Stimulated activated CD4-positive, alpha-beta T cell treated with anti-CD3 and anti-CD28 coated beads, Interleukin-2, amount 100 ng/mL, for 24 hours (primary cell): ENCODE data around the gene CFD.
"Not testable (repeated sequence)": the region's sequence is repeated elsewhere in the genome, so short reads cannot be mapped to it uniquely, and the experiment has no call there.

Experiments
- DNase-seq, 2 donors: peaks; one replicate each; pipeline ENCODE4 v3.0.0-alpha.2; 2020

CFD gene

DNA sequence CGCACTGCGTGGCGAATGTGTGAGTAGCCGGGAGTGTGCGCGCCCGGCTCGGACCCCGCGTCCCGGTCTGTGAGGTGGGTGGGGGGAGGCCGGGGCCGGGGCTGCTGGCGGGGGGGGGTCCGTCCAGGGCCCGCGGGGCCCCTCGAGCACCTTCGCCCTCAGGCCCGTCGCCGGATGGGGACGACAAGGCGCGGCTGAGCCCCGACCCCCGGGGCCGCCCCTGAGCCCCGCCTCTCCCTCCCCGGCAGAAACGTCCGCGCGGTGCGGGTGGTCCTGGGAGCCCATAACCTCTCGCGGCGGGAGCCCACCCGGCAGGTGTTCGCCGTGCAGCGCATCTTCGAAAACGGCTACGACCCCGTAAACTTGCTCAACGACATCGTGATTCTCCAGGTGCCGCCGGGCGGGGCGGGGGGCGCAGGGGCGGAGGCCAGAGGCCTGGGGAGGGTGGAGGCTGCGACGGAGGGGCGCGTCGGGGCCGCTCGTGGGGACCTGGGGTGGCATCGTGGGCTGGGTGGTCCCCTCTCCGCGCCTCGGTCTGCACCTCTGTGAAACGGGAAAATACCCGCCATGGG, 6.4 kb upstream of the CFD start:
- no peak for DNase-seq

GRCh38 chr19:853614-854220, 5.7 kb upstream of the CFD start:
- DNase-seq: not testable (repeated sequence)

DNA sequence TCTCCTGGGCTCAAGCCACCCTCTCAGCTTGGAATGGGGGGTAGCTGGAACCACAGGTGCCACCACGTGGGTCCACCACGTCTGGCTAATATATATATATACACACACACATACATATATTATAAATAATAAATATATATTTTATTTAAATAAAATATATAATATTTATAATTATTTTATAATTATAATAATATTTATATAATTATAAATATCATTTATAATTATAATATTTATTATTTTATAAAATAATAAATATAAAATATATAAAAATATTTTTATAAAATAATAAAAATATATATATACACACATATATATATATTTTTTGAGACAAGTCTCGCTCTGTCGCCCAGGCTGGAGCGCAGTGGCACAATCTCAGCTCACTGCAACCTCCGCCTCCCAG, 4.9 kb upstream of the CFD start:
- no peak for DNase-seq

- DNase-seq: no peak
Observed at GRCh38 chr19:855142-855541, 4.3 kb upstream of the CFD start.

GRCh38 chr19:855566-856120, 3.8 kb upstream of the CFD start:
- no peak for DNase-seq

- no peak for DNase-seq
Observed at GRCh38 chr19:858284-858683, 1.2 kb upstream of the CFD start.

GRCh38 chr19:861141-861755, 1.8 kb downstream of the CFD start:
- DNase-seq: no peak

GRCh38 chr19:861756-862580, 2.5 kb downstream of the CFD start:
- peak; percentile 68 to 73 for DNase-seq

DNA sequence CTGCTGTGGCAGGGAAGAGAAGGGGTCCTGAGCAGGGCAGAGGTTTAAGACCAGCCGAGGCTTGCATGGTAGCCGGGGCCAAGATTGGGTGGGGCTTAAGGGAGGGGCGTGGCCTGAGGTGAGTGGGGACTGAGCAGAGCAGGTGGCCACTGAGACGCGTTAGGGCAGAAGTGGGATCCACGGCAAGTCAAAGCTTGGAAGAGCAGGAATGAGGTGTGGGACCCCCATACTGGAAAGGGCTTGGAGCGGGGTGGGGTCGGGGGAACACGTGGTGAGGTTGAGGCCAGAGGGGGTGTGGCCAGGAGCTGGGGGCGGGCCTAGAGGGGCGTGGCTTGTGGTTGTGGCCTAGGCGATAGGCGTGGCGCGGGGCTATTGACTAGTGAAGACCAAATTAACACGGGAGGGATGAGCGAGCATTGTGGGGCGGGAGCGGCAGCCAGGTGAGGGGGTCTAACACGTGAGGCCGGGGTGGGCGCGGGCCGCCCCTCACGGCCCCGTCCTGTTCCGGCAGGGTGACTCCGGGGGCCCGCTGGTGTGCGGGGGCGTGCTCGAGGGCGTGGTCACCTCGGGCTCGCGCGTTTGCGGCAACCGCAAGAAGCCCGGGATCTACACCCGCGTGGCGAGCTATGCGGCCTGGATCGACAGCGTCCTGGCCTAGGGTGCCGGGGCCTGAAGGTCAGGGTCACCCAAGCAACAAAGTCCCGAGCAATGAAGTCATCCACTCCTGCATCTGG, 3.3 kb downstream of the CFD start:
- DNase-seq: peak; percentile 82 to 83

GRCh38 chr19:863315-863620, 3.8 kb downstream of the CFD start:
- no peak for DNase-seq

DNA sequence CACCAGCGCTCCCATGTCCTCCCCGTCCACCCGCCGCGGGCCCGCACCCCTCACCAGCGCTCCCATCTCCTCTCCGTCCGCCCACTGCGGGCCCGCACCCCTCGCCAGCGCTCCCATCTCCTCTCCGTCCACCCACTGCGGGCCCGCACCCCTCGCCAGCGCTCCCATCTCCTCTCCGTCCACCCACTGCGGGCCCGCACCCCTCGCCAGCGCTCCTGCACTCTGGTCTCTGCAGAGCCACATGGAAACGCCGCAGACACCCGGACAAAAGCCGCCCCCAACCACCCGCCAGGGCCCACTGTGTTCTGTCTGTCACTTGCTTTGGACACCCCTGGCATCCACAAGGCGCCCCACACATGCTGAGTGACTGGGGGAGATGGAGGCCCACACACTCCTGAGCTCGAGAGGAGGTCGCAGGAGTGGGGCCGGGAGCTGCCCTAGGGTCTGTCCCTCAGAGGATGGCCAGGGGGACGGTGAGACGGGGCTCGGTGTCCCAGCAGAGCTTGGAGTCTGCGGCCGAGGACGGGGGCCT, 7.4 kb downstream of the CFD start:
- no peak for DNase-seq

DNA sequence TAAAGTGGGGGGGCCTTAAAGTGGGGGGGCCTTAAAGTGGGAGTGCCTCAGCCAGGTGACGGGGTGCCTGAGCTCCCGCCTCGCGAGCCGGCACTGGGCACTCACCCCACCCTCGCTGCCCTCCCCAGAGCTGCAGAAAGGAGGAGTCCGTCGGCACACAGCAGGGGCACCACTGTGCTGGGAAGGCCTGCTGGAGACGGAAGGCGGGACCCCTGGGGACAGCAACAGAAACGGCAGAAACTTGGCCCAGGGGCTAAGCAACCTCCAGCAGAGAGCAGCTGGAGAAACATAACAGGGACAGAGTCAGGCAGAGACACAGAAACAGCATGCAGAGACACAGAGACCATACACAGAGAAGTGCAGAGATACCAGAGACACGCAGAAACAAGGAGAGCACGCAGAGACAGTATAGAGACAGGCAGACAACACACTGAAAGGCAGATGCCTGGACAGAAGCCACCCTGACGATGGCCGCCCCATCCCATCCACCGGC, 7.9 kb downstream of the CFD start:
- DNase-seq: no peak

GRCh38 chr19:867855-868457, 8.5 kb downstream of the CFD start:
- no peak for DNase-seq

GRCh38 chr19:868458-869244, 9.2 kb downstream of the CFD start:
- no peak for DNase-seq

DNA sequence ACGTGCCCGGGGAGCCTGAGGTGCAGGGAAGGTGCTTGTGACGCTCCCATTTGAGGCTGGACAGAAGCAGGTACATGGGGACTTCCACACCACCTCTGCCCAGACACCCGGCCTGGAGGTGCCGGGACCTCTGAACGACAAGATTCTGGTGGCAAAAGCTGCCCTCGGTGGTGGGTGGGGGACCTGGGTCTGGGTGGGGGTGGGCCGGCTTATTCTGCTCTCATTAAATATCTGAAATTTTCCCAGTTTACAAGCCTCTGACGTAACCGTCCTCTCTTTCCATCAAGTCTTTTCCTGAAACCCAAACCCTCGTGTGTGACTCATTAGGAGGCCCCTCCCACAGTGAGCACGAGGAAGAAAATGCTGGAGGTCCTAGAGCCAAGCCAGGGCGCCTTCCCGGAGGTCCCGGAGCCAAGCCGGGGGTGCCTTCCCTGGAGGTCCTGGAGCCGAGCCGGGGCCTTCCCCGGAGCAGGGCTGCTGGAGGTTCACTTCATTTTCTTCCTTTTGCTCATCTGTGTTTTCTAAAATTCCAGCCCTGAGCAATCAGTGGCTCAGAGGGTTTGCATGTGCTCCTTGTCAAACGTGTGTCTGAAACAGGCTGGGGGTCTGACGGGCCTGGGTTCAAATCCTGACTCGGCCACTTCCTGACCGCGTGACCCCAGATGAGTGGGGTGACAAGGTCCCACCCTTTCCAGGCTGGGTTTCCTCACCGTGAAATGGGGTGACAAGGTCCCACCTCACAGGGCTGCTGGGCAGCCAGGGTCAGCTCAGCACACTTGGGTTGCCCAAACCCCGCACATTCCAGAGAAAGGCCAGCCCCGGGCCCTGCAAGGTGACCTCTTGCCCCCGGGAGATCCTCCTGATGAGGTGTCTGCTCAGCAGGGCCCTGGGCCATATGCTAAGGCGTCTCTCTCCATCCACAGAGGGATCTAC, 10.0 kb downstream of the CFD start:
- no peak for DNase-seq

DNA sequence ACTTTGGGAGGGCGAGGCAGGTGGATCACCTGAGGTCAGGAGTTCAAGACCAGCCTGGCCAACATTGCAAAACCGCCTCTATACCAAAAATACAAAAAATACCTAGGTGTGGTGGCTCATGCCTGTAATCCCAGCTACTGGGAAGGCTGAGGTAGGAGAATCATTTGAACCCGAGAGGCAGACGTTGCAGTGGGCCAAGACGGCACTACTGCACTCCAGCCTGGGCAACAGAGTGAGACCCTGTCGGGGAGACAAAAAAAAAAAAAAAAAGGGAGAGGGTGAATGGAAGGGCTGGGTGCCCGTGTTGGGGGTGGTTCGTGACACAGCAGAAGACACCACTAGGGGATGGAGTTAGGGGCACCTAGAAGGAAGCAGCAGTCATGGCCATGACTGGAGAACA, 10.8 kb downstream of the CFD start:
- no peak for DNase-seq

DNA sequence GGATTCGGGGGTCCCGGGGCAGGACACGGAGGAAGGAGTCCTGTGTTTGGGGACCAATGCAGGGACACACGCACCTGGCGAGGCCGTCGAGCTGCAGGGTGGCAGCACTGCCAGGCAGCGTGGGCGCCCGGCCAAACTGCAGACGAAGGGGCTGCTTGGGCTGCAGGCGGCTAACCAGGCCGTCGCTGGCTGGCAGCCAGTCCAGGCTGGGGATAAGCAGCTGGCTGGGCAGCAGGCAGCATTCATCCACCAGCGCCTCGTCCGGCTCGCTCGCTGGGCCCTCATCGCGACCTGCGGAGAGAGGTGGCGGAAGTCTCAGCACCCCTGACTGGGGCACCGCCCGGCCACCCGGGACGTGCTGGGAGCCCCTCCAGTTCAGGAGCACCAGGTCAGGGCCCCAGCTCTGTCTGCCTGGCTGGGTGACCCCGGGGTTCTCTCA, 11.5 kb downstream of the CFD start:
- DNase-seq: no peak

DNA sequence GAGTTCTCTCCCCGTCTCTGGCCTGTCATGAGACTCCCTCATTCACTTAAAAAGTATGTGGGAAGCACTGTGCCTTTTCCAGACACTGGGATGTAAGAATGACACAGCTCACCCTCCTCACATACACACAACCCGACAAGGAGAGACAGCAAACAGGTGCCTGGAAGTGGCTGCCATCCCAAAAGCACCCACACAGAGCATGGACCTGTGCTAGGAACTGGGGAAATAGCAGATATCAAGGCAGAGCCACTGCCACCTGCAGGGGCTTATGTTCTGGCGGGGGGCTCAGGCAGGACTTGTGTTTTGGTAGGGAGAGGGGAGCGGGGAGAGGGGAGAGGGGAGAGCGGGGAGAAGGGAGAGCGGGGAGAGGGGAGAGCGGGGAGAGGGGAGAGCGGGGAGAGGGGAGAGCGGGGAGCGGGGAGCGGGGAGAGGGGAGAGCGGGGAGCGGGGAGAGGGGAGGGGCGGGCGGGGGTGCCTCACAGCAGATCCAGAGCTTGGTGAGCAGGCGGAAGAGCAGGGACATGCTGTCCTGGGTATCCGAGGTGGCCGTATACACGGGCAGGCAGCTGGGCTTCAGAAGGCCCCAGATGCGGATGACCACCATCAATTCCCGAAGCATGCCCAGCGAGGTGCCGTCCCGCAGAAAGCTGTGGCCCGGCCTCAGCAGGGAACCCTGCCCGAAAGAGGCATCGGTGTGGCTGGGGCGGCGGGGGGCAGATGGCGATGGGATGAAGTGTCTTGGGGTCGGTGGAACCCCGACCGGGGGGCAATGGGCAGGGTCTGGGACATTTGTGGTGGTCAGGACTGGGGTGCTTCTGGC, 12.2 kb downstream of the CFD start:
- DNase-seq: peak; percentile 21 to 36
